ENCODE results near the gene PLCG1. TPM values are rescaled to one million over a fixed set of nuclear protein-coding genes. Genes with fewer than 3 reads are reported as not detected.

The PLCG1 gene
- total RNA-seq, 1 experiment from 2014 or later = 45.6 TPM

DNA sequence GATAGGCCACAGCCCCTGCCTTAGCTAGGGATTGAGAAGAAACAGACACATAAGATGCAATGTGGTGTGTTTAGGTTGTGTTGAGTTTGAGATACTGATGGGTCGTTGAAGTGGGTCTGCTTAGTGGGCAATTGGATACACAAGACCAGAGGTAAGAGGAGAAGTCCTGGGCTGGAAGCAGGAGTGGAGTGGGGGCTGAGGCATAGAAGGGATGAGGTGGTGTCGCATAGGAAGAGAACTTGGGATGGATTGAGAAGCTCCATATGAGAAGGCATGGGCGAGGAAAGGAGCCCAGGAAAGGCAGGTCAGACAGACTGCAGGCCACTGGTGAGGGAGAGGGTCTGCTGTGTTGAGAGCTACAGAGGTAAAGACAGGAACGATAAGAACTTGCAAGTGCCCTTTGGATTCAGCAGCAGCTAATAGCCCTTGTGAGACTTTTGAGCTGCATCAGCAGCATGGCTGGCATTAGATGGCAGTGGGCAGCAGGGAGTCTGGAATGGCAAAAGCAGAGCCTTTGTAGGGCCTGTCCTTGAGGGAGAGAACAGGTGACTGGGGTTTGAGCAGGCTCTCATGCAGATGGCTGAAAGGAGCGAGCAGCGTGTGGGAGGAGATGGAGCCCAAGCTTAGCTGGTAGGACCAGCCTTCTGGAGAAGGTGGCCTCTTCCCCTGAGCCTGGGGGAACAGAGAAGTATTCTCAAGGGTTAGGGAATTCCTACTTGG is 33.2 kb downstream of the PLCG1 start:
- H3K9me3 ChIP-seq (ENCODE audit: control insufficient read depth in 1 of 2, insufficient read depth in 1 of 2, low read depth in 1 of 2, low read length in 2 of 2) = no peaks in the 10 kb centered on the region

DNA sequence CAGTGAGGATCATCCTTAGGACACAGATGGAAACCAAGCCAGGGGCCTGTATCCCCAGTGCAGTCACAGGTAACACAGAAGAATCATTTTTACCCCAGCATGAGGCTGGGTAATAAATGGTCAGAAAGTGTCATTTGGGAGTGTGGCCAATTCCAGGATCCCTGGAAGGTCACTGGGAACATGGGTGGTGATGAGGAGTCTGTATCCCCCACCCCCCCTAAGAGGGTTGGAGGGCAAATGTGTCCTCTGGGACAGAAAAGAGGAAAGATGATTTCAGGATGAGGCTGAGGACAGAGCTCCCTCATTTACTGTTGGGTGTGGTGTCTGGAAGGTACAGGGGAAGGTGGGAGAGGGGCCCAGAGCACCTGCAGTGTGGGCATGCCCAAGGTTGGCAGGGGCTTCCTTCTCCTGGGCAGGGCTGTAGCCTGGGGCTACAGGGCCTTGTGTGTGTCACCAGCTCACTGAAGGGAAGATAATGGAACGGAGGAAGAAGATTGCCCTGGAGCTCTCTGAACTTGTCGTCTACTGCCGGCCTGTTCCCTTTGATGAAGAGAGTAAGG is 34.5 kb downstream of the PLCG1 start:
- Histone ChIP-seq H3K27me3 (ENCODE audit: insufficient read depth, low read length) (no peaks in the 10 kb centered on the region), H3K36me3 (ENCODE audit: control insufficient read depth in 1 of 2, insufficient read depth in 2 of 2, low read length in 2 of 2) (peaks cover 14 to 25% of the 10 kb centered on the region in 2 experiments), H3K9me2 (ENCODE audit: insufficient read depth) (no peaks in the 10 kb centered on the region), H2AFZ (ENCODE audit: low read depth, low read length, poor library complexity, severe bottlenecking) (no peak overlapping the region), H3K4me2 (ENCODE audit: low read length) (no peak overlapping the region), H3K9me3 (ENCODE audit: control insufficient read depth in 1 of 2, insufficient read depth in 1 of 2, low read depth in 1 of 2, low read length in 2 of 2) (no peaks in the 10 kb centered on the region), H4K20me1 (ENCODE audit: insufficient read depth) (no peaks in the 10 kb centered on the region), H3K27ac (ENCODE audit: low read depth, low read length) (no peak overlapping the region), H3K4me3 (replicated peaks in 1 of 2; ENCODE audit: low read depth in 1 of 2, low read length in 2 of 2) (no peak overlapping the region), H3K9ac (ENCODE audit: low read length) (no peak overlapping the region), H3K4me1 (ENCODE audit: control insufficient read depth in 1 of 2, insufficient read depth in 2 of 2, low read length in 2 of 2) (peaks cover 0 to under 1% of the 10 kb centered on the region in 2 experiments; a peak in 1 of 4 replicates), H3K79me2 (ENCODE audit: insufficient read depth, low read length) (no peaks in the 10 kb centered on the region)
- DNase-seq (ENCODE audit: low read depth, low spot score) = no peak
- ChIA-PET CTCF (interaction anchor here (4.8 kb wide), 1 partner anchor 168 kb away, joined by 83 read pairs; the partner anchor contains the start of gene LPIN3), POLR2A (interaction anchor here (1.8 kb wide), 1 partner anchor 169 kb away, joined by 4 read pairs; the partner anchor contains the start of gene LPIN3), RAD21 (ENCODE audit: low non-redundant PET in 1 of 2, low total read pairs in 2 of 2, uncharacterized antibody in 2 of 2, unreplicated experiment in 2 of 2) (interaction anchor here (1.0 to 1.5 kb wide), 2 partner anchors 168 kb away, joined by 5 to 17 read pairs; partner anchors contain the start of gene LPIN3 (in 1 of the 2))
- ATAC-seq = no peak
- intact Hi-C loops (cut with micrococcal nuclease) = loop anchor here (5.0 kb wide), 1 partner anchor 240 kb away; no protein-coding TSS in a partner anchor
- no TSS peak for BruUV-seq (replicated peaks)
- TF ChIP-seq, protein P1, sequence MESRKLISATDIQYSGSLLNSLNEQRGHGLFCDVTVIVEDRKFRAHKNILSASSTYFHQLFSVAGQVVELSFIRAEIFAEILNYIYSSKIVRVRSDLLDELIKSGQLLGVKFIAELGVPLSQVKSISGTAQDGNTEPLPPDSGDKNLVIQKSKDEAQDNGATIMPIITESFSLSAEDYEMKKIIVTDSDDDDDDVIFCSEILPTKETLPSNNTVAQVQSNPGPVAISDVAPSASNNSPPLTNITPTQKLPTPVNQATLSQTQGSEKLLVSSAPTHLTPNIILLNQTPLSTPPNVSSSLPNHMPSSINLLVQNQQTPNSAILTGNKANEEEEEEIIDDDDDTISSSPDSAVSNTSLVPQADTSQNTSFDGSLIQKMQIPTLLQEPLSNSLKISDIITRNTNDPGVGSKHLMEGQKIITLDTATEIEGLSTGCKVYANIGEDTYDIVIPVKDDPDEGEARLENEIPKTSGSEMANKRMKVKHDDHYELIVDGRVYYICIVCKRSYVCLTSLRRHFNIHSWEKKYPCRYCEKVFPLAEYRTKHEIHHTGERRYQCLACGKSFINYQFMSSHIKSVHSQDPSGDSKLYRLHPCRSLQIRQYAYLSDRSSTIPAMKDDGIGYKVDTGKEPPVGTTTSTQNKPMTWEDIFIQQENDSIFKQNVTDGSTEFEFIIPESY (IDR thresholded peaks at IDR 0.05; ENCODE audit: extremely low read depth, insufficient replicate concordance, low read length) = no peak
- no peak for TF ChIP-seq ZFX (IDR thresholded peaks at IDR 0.05)
- TF ChIP-seq CEBPB (IDR thresholded peaks at IDR 0.05; ENCODE audit: low read depth) = no peak
- no peak for TF ChIP-seq YY1 (IDR thresholded peaks at IDR 0.05; ENCODE audit: extremely low read depth, insufficient replicate concordance, low read depth, low read length)
- no peak for TF ChIP-seq ZNF274 (IDR thresholded peaks at IDR 0.05; ENCODE audit: low read depth, low read length)
- no peak for TF ChIP-seq POLR2A (IDR thresholded peaks at IDR 0.05; ENCODE audit: borderline replicate concordance, extremely low read depth, insufficient read depth, insufficient read length)
- no peak for TF ChIP-seq POLR2AphosphoS5 (IDR thresholded peaks at IDR 0.05; ENCODE audit: low read depth, low read length)
- TF ChIP-seq TCF7L2 (IDR thresholded peaks at IDR 0.05; ENCODE audit: borderline replicate concordance, extremely low read depth, insufficient read depth, insufficient read length) = no peak
- TF ChIP-seq, protein P2, sequence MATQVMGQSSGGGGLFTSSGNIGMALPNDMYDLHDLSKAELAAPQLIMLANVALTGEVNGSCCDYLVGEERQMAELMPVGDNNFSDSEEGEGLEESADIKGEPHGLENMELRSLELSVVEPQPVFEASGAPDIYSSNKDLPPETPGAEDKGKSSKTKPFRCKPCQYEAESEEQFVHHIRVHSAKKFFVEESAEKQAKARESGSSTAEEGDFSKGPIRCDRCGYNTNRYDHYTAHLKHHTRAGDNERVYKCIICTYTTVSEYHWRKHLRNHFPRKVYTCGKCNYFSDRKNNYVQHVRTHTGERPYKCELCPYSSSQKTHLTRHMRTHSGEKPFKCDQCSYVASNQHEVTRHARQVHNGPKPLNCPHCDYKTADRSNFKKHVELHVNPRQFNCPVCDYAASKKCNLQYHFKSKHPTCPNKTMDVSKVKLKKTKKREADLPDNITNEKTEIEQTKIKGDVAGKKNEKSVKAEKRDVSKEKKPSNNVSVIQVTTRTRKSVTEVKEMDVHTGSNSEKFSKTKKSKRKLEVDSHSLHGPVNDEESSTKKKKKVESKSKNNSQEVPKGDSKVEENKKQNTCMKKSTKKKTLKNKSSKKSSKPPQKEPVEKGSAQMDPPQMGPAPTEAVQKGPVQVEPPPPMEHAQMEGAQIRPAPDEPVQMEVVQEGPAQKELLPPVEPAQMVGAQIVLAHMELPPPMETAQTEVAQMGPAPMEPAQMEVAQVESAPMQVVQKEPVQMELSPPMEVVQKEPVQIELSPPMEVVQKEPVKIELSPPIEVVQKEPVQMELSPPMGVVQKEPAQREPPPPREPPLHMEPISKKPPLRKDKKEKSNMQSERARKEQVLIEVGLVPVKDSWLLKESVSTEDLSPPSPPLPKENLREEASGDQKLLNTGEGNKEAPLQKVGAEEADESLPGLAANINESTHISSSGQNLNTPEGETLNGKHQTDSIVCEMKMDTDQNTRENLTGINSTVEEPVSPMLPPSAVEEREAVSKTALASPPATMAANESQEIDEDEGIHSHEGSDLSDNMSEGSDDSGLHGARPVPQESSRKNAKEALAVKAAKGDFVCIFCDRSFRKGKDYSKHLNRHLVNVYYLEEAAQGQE (IDR thresholded peaks at IDR 0.05; ENCODE audit: low read depth) = no peak

More for the DNA sequence above, 33.2 kb downstream of the PLCG1 start:
- H3K27ac ChIP-seq (ENCODE audit: low read depth, low read length) = no peak overlapping the region
- no peaks in the 10 kb centered on the region for H3K4me1 ChIP-seq (ENCODE audit: control insufficient read depth in 1 of 2, insufficient read depth in 2 of 2, low read length in 2 of 2)
- CTCF ChIA-PET = interaction anchor here (0.7 to 4.8 kb wide), 2 partner anchors 169 to 543 kb away, joined by 4 to 83 read pairs; partner anchors contain the start of gene LPIN3
- H4K20me1 ChIP-seq (ENCODE audit: insufficient read depth) = no peaks in the 10 kb centered on the region
- H3K36me3 ChIP-seq (ENCODE audit: control insufficient read depth in 1 of 2, insufficient read depth in 2 of 2, low read length in 2 of 2) = peaks cover 11 to 32% of the 10 kb centered on the region in 2 experiments
- DNase-seq (ENCODE audit: low read depth, low spot score) (no peak), ATAC-seq (no peak)
- H3K79me2 ChIP-seq (ENCODE audit: insufficient read depth, low read length) = no peaks in the 10 kb centered on the region
- H3K27me3 ChIP-seq (ENCODE audit: insufficient read depth, low read length) = no peaks in the 10 kb centered on the region
- H3K4me3 ChIP-seq (replicated peaks in 1 of 2; ENCODE audit: low read depth in 1 of 2, low read length in 2 of 2) = no peak overlapping the region
- H3K4me2 ChIP-seq (ENCODE audit: low read length) = no peak overlapping the region
- H2AFZ ChIP-seq (ENCODE audit: low read depth, low read length, poor library complexity, severe bottlenecking) = no peak overlapping the region
- TF ChIP-seq TCF7L2 (IDR thresholded peaks at IDR 0.05; ENCODE audit: borderline replicate concordance, extremely low read depth, insufficient read depth, insufficient read length) = no peak
- no peak for TF ChIP-seq CBX3 (IDR thresholded peaks at IDR 0.05; ENCODE audit: low read depth)
- TF ChIP-seq RAD21 (IDR thresholded peaks at IDR 0.05; ENCODE audit: low read depth) = no peak
- TF ChIP-seq SIN3A (IDR thresholded peaks at IDR 0.05; ENCODE audit: low read depth) = no peak
- H3K9me2 ChIP-seq (ENCODE audit: insufficient read depth) = no peaks in the 10 kb centered on the region
- RAD21 ChIA-PET (ENCODE audit: low non-redundant PET in 1 of 2, low total read pairs in 2 of 2, uncharacterized antibody in 2 of 2, unreplicated experiment in 2 of 2) = interaction anchor here in 1 of 2 experiments (1.0 kb wide), 1 partner anchor 169 kb away, joined by 5 read pairs; no protein-coding TSS in a partner anchor
- H3K9ac ChIP-seq (ENCODE audit: low read length) = no peak overlapping the region
- intact Hi-C loops (cut with micrococcal nuclease) = loop anchor here (5.0 kb wide), 1 partner anchor 242 kb away; no protein-coding TSS in a partner anchor
- BruUV-seq (replicated peaks) = no TSS peak
- POLR2A ChIA-PET = no interaction called here
